B cell (primary cell): ENCODE data around the gene TIMP2. TPM values are rescaled to one million over a fixed set of nuclear protein-coding genes. Genes with fewer than 3 reads are reported as not detected.

ENCODE experiments used
- ATAC-seq: fragments of 200-7000 bp; cut with Tn5 transposase; one replicate; pipeline ENCODE4 v1.10.0; 2021; ENCODE audit warnings: low read depth, mild to moderate bottlenecking, moderate number of reproducible peaks, moderate library complexity
- CTCF ChIA-PET: fragments of 350-600 bp; sonication (Branson Sonifier 250); formaldehyde crosslinking; loops from one replicate; lab custom pipeline; 2021; ENCODE audit warnings: antibody characterized with exemption, inconsistent platforms; lab: Charles Lee
- POLR2A ChIA-PET: fragments of 350-600 bp; sonication (Branson Sonifier 250); formaldehyde crosslinking; loops from one replicate; lab custom pipeline; 2021; ENCODE audit warnings: antibody characterized with exemption; lab: Charles Lee
- DNase-seq: peaks from one replicate; pipeline ENCODE4 v3.0.0; 2013
- H2AFZ ChIP-seq: 2 replicates; pipeline ENCODE4 v1.6.1; 2012; ENCODE audit warnings: mild to moderate bottlenecking, low read depth, low read length; ENCODE audit not compliant: insufficient read depth, poor library complexity, severe bottlenecking
- H3K27ac ChIP-seq, 2 donors: 1 replicate in 1 of 2; 2 replicates in 1 of 2; pipeline ENCODE4 v1.5.1; 2012 to 2013; ENCODE audit warnings: low read length in 2 of 2, mild to moderate bottlenecking in 2 of 2, moderate library complexity in 1 of 2
- H3K27me3 ChIP-seq, 4 experiments: fragments of 200-600 bp in 1 of 4; sonication (generic) in 1 of 4; replicated peaks in 1 of 4; 1 replicate in 2 of 4; 2 replicates in 2 of 4; pipeline versions ENCODE4 v1.6.1 to v1.7.0; 2013 to 2016; ENCODE audit warnings: low read length in 3 of 4, mild to moderate bottlenecking in 2 of 4, mixed read lengths in 1 of 4, moderate library complexity in 1 of 4; ENCODE audit not compliant: insufficient read depth in 4 of 4, control insufficient read depth in 3 of 4; ENCODE audit errors: control extremely low read depth in 1 of 4
- H3K36me3 ChIP-seq, 2 experiments: replicated peaks in 1 of 2; 1 replicate in 1 of 2; 2 replicates in 1 of 2; pipeline versions ENCODE4 v1.6.1 to v1.7.1; 2013; ENCODE audit warnings: low read length in 1 of 2; ENCODE audit not compliant: insufficient read depth in 2 of 2, control insufficient read depth in 1 of 2; ENCODE audit errors: control extremely low read depth in 1 of 2, extremely low read depth in 1 of 2
- H3K4me1 ChIP-seq, 2 donors: fragments of 200-600 bp in 1 of 2; sonication (generic) in 1 of 2; 1 replicate in 1 of 2; 2 replicates in 1 of 2; pipeline versions ENCODE4 v1.5.1 to v1.6.1; 2013 to 2017; ENCODE audit warnings: low read length in 2 of 2; ENCODE audit not compliant: control insufficient read depth in 2 of 2, insufficient read depth in 2 of 2
- H3K4me2 ChIP-seq: replicated peaks from 2 replicates; pipeline ENCODE3; 2012; ENCODE audit warnings: mild to moderate bottlenecking, low read depth, low read length; ENCODE audit not compliant: poor library complexity, severe bottlenecking
- H3K4me3 ChIP-seq, 5 experiments: fragments of 200-600 bp in 1 of 5; sonication (generic) in 1 of 5; 1 replicate in 3 of 5; 2 replicates in 2 of 5; pipeline versions ENCODE4 v1.5.1 to v1.7.0; 2011 to 2016; ENCODE audit warnings: low read length in 4 of 5, mild to moderate bottlenecking in 4 of 5, low read depth in 2 of 5, control low read depth in 1 of 5, moderate library complexity in 1 of 5; ENCODE audit not compliant: insufficient read depth in 1 of 5; ENCODE audit errors: control extremely low read depth in 1 of 5, extremely low read depth in 1 of 5
- H3K79me2 ChIP-seq: fragments of 200-600 bp; sonication (generic); one replicate; pipeline ENCODE4 v1.6.0; 2016; ENCODE audit warnings: low read length; ENCODE audit not compliant: control insufficient read depth, insufficient read depth
- H3K9ac ChIP-seq: fragments of 200-600 bp; sonication (generic); 2 replicates; pipeline ENCODE4 v1.6.1; 2017; ENCODE audit warnings: mild to moderate bottlenecking, low read length, moderate library complexity
- H3K9me3 ChIP-seq, 3 donors: one replicate each; pipeline versions ENCODE4 v1.6.1 to v1.7.1; 2013; ENCODE audit warnings: low read length in 2 of 3; ENCODE audit not compliant: control insufficient read depth in 2 of 3, insufficient read depth in 1 of 3; ENCODE audit errors: control extremely low read depth in 1 of 3
- H4K20me1 ChIP-seq: 2 replicates; pipeline ENCODE4 v1.6.0; 2012; ENCODE audit warnings: mild to moderate bottlenecking, low read length; ENCODE audit not compliant: insufficient read depth, control insufficient read depth, poor library complexity, severe bottlenecking
- H3K27ac Mint-ChIP-seq: one replicate; pipeline ENCODE4 v1.8.0; 2021; ENCODE audit warnings: mixed read lengths
- H3K27me3 Mint-ChIP-seq: one replicate; pipeline ENCODE4 v1.8.0; 2021; ENCODE audit warnings: mixed read lengths
- H3K4me1 Mint-ChIP-seq: one replicate; pipeline ENCODE4 v1.8.0; 2021; ENCODE audit warnings: mixed read lengths
- H3K4me3 Mint-ChIP-seq: one replicate; pipeline ENCODE4 v1.8.0; 2021; ENCODE audit warnings: mixed read lengths
- H3K9me3 Mint-ChIP-seq: one replicate; pipeline ENCODE4 v1.8.0; 2022; ENCODE audit warnings: mixed read lengths; ENCODE audit not compliant: insufficient read depth
- EZH2 ChIP-seq: IDR thresholded peaks from 2 replicates; pipeline ENCODE4 v1.6.1; 2012; ENCODE audit warnings: borderline replicate concordance, low read depth, mild to moderate bottlenecking, moderate library complexity, low read length; ENCODE audit not compliant: insufficient read depth, poor library complexity, severe bottlenecking
- WGBS: methylation state at CpG from one replicate; pipeline ENCODE4 v1.1.5; 2013; ENCODE audit warnings: missing lambda C conversion rate; ENCODE audit not compliant: insufficient coverage; 5-methylcytosine and 5-hydroxymethylcytosine counted together
- intact Hi-C: fragments of 100-400 bp; cut with micrococcal nuclease; formaldehyde crosslinking; loops from one replicate; pipeline ENCODE4 v1.10.0; 2022
- polyA plus RNA-seq: library from polyadenylated mRNA; depleted of rRNA; stranded (reverse); fragments of >200 nt; gene quantifications from 2 replicates; pipeline ENCODE4 v1.2.3, GENCODE V29; 2012
- total RNA-seq, 2 donors: library from RNA; stranded (reverse); fragments of 120-200 nt in 1 of 2; gene quantifications; 1 replicate in 1 of 2; 2 replicates in 1 of 2; pipeline versions ENCODE4 v1.2.3 to v1.2.4, GENCODE V29; 2013 to 2022
- TF ChIP-seq, protein P1 (sequence below): fragments of 200-600 bp; IDR thresholded peaks from one replicate; pipeline ENCODE4 v1.8.0; 2022; ENCODE audit warnings: antibody characterized with exemption, mild to moderate bottlenecking

The TIMP2 gene
- total and polyA plus RNA-seq, 2 donors (not counting 1 experiment from before 2014, with no cell fraction given), result 4.8 to 10.0 TPM

DNA sequence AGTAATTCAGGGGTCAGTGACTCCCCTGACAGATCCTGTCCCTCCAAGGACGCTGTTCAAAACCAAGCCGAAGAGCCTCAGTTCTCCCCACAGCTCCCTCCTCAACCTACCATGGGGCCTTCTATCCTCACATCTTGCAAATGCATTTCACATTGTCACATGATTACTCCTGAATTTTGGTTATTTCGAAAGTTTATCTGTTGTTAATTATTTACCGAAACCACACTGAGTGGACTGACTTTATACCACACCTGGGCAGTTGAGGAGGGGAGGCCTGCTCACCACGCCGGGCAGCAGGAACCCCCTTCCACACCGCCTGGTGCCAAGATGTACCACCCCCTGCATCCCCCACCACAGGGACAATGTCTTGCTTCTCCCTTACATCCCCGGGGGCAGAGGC, 4.7 kb downstream of the TIMP2 start:
- H3K27ac Mint-ChIP-seq, result no peak overlapping the region
- peaks cover 20 to 32% of the 10 kb centered on the region in 2 donors for H3K4me1 ChIP-seq
- TF ChIP-seq, protein P1, sequence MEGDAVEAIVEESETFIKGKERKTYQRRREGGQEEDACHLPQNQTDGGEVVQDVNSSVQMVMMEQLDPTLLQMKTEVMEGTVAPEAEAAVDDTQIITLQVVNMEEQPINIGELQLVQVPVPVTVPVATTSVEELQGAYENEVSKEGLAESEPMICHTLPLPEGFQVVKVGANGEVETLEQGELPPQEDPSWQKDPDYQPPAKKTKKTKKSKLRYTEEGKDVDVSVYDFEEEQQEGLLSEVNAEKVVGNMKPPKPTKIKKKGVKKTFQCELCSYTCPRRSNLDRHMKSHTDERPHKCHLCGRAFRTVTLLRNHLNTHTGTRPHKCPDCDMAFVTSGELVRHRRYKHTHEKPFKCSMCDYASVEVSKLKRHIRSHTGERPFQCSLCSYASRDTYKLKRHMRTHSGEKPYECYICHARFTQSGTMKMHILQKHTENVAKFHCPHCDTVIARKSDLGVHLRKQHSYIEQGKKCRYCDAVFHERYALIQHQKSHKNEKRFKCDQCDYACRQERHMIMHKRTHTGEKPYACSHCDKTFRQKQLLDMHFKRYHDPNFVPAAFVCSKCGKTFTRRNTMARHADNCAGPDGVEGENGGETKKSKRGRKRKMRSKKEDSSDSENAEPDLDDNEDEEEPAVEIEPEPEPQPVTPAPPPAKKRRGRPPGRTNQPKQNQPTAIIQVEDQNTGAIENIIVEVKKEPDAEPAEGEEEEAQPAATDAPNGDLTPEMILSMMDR, result no peak
- TF ChIP-seq EZH2, result no peak
- 93% methylated on average over 3 of the region's 8 CpGs for WGBS
- H2AFZ ChIP-seq, result no peak overlapping the region
- no peaks in the 10 kb centered on the region for H4K20me1 ChIP-seq
- H3K9me3 ChIP-seq, result no peaks in the 10 kb centered on the region
- CTCF ChIA-PET, result interaction anchor here (2.0 kb wide), 1 partner anchor 54 kb away, joined by 9 read pairs; no protein-coding TSS in a partner anchor
- no peak overlapping the region for H3K27ac ChIP-seq
- no peaks in the 10 kb centered on the region for H3K36me3 ChIP-seq
- H3K9me3 Mint-ChIP-seq, result no peaks in the 10 kb centered on the region
- peaks cover 20% of the 10 kb centered on the region for H3K4me1 Mint-ChIP-seq
- H3K4me3 ChIP-seq, result no peak overlapping the region
- DNase-seq (no peak), ATAC-seq (no peak)
- no peak overlapping the region for H3K9ac ChIP-seq
- no peak overlapping the region for H3K4me3 Mint-ChIP-seq
- POLR2A ChIA-PET, result no interaction called here
- peaks cover 7% of the 10 kb centered on the region for H3K27me3 Mint-ChIP-seq
- H3K79me2 ChIP-seq, result peaks cover 8% of the 10 kb centered on the region
- intact Hi-C loops, result no loop called here
- no peak overlapping the region for H3K4me2 ChIP-seq
- H3K27me3 ChIP-seq, result peaks cover 0 to 4% (median 0%) of the 10 kb centered on the region in 4 experiments

DNA sequence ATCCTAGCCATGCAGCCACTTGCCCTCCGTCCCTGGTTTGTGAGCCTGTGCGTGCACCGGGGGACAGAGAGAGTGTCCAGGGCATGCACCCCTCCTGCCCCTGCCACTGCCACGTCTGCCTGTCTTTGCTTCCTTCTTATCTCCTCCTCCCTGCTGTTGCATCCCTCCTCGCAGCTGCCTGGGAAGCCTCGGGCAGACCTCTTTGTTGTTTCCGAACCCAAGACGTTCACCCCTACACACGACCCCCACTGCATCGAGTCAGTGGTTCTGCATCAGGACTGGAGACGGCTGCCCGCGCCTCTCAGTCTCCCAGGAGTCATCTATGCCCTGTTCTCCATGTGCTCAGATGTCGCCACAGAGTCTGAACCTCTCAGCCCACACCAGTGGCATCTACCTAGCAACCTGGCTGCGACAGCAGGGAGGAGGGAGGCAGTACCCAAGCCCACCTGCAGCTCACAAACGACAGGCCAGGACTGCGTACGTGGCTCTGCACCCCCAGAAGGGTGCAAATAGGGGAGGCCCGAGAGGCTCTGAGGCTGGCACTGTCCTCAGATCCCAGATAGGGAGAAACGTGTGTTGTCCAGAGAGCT, 5.2 kb downstream of the TIMP2 start:
- Histone ChIP-seq H3K27me3 (peaks cover 0 to 4% (median 0%) of the 10 kb centered on the region in 4 experiments), H3K36me3 (no peaks in the 10 kb centered on the region), H3K4me2 (no peak overlapping the region), H3K4me1 (peaks cover 20 to 31% of the 10 kb centered on the region in 2 donors), H2AFZ (no peak overlapping the region), H3K9me3 (no peaks in the 10 kb centered on the region), H3K79me2 (peaks cover 9% of the 10 kb centered on the region), H3K4me3 (no peak overlapping the region), H3K27ac (no peak overlapping the region), H4K20me1 (no peaks in the 10 kb centered on the region), H3K9ac (no peak overlapping the region)
- TF ChIP-seq, protein P1, result no peak
- no peak for TF ChIP-seq EZH2
- Mint-ChIP-seq H3K27ac (no peak overlapping the region), H3K4me3 (no peak overlapping the region), H3K4me1 (peaks cover 20% of the 10 kb centered on the region), H3K27me3 (peaks cover 7% of the 10 kb centered on the region), H3K9me3 (no peaks in the 10 kb centered on the region)
- DNase-seq, result no peak
- ATAC-seq, result no peak
- ChIA-PET CTCF (interaction anchor here (2.0 kb wide), 1 partner anchor 54 kb away, joined by 9 read pairs; no protein-coding TSS in a partner anchor), POLR2A (no interaction called here)
- intact Hi-C loops, result no loop called here
- WGBS, result 83% methylated on average over 20 of the region's 20 CpGs
